ENCODE results near the gene MCF2. TPM values are rescaled to one million over a fixed set of nuclear protein-coding genes. Genes with fewer than 3 reads are reported as not detected.

The MCF2 gene
- total and polyA plus RNA-seq, 10 of the 15 experiments (the other 5 are each of a cell fraction or from before 2014, with no cell fraction given), result 0.07 to 3.3 (median 0.42) TPM

GRCh38 chrX:139581068-139581467 is 126.9 kb downstream of the MCF2 start:
- ATAC-seq (no peak), DNase-seq (ENCODE audit: low read depth, low spot score) (no peak), FAIRE-seq (no peak)
- Histone ChIP-seq H3K27ac (ENCODE audit: control insufficient read depth, insufficient read depth) (no peak overlapping the region), H3K4me2 (ENCODE audit: control insufficient read depth, insufficient read depth) (no peak overlapping the region), H3K4me1 (ENCODE audit: control insufficient read depth, insufficient read depth, low read length) (no peaks in the 10 kb centered on the region), H4K20me1 (ENCODE audit: control insufficient read depth, insufficient read depth) (no peaks in the 10 kb centered on the region), H3K36me3 (ENCODE audit: control insufficient read depth in 2 of 2, insufficient read depth in 2 of 2, low read length in 1 of 2) (no peaks in the 10 kb centered on the region), H2AFZ (ENCODE audit: control insufficient read depth, low read depth, low read length) (no peak overlapping the region), H3K79me2 (ENCODE audit: control insufficient read depth, insufficient read depth, low read length) (no peaks in the 10 kb centered on the region), H3K9ac (ENCODE audit: control insufficient read depth, insufficient read depth, low read length) (no peak overlapping the region), H3K27me3 (replicated peaks in 1 of 2; ENCODE audit: control insufficient read depth in 2 of 2, insufficient read depth in 2 of 2, low read length in 1 of 2) (no peaks in the 10 kb centered on the region), H3K9me3 (replicated peaks; ENCODE audit: control insufficient read depth, insufficient read depth, low read length) (no peaks in the 10 kb centered on the region), H3K4me3 (no peak overlapping the region)
- intact Hi-C loops (cut with micrococcal nuclease; ENCODE audit: unreplicated experiment) (no loop called here), in situ Hi-C loops (cut with MboI) (no loop called here)
- POLR2A ChIA-PET, result no interaction called here
- no TSS peak for BruUV-seq (replicated peaks)
- WGBS (ENCODE audit: insufficient coverage, insufficient replicate concordance, low lambda C conversion rate, missing lambda C conversion rate), result 36% methylated on average over 4 of the region's 4 CpGs
- SMC1A ChIA-PET (ENCODE audit: uncharacterized antibody, unreplicated experiment), result interaction anchor here (1.2 kb wide), 1 partner anchor 21 kb away, joined by 3 read pairs; no protein-coding TSS in a partner anchor
- CTCF ChIA-PET, result no interaction called here
- no peak for TF ChIP-seq SUPT20H (IDR thresholded peaks at IDR 0.05; ENCODE audit: borderline replicate concordance, control insufficient read depth, low read depth, low read length)
- TF ChIP-seq, protein P1, sequence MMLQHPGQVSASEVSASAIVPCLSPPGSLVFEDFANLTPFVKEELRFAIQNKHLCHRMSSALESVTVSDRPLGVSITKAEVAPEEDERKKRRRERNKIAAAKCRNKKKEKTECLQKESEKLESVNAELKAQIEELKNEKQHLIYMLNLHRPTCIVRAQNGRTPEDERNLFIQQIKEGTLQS (IDR thresholded peaks at IDR 0.05; ENCODE audit: borderline replicate concordance, extremely low read depth, low read depth, low read length), result no peak
- no peak for TF ChIP-seq BACH1 (IDR thresholded peaks at IDR 0.05; ENCODE audit: borderline replicate concordance)
- TF ChIP-seq, protein P2, sequence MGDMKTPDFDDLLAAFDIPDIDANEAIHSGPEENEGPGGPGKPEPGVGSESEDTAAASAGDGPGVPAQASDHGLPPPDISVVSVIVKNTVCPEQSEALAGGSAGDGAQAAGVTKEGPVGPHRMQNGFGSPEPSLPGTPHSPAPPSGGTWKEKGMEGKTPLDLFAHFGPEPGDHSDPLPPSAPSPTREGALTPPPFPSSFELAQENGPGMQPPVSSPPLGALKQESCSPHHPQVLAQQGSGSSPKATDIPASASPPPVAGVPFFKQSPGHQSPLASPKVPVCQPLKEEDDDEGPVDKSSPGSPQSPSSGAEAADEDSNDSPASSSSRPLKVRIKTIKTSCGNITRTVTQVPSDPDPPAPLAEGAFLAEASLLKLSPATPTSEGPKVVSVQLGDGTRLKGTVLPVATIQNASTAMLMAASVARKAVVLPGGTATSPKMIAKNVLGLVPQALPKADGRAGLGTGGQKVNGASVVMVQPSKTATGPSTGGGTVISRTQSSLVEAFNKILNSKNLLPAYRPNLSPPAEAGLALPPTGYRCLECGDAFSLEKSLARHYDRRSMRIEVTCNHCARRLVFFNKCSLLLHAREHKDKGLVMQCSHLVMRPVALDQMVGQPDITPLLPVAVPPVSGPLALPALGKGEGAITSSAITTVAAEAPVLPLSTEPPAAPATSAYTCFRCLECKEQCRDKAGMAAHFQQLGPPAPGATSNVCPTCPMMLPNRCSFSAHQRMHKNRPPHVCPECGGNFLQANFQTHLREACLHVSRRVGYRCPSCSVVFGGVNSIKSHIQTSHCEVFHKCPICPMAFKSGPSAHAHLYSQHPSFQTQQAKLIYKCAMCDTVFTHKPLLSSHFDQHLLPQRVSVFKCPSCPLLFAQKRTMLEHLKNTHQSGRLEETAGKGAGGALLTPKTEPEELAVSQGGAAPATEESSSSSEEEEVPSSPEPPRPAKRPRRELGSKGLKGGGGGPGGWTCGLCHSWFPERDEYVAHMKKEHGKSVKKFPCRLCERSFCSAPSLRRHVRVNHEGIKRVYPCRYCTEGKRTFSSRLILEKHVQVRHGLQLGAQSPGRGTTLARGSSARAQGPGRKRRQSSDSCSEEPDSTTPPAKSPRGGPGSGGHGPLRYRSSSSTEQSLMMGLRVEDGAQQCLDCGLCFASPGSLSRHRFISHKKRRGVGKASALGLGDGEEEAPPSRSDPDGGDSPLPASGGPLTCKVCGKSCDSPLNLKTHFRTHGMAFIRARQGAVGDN (IDR thresholded peaks at IDR 0.05), result no peak
- TF ChIP-seq ZNF384 (IDR thresholded peaks at IDR 0.05; ENCODE audit: borderline replicate concordance, low read depth, low read length), result no peak
- no peak for TF ChIP-seq MYC (IDR thresholded peaks at IDR 0.05; ENCODE audit: insufficient read depth, insufficient read length, insufficient replicate concordance, low read length, severe bottlenecking)
- no peak for TF ChIP-seq SMARCA5 (IDR thresholded peaks at IDR 0.05)
- RAD21 ChIA-PET (ENCODE audit: unreplicated experiment), result no interaction called here
